HG03565 (cell line): Measurements from ENCODE around the gene MAP2K4.

Source experiments
- ATAC-seq: cut with Tn5 transposase; IDR thresholded peaks from one replicate; pipeline ENCODE4 v1.9.1; 2021; ENCODE audit warnings: mild to moderate bottlenecking, moderate library complexity; ENCODE audit not compliant: unreplicated experiment

MAP2K4 gene

DNA sequence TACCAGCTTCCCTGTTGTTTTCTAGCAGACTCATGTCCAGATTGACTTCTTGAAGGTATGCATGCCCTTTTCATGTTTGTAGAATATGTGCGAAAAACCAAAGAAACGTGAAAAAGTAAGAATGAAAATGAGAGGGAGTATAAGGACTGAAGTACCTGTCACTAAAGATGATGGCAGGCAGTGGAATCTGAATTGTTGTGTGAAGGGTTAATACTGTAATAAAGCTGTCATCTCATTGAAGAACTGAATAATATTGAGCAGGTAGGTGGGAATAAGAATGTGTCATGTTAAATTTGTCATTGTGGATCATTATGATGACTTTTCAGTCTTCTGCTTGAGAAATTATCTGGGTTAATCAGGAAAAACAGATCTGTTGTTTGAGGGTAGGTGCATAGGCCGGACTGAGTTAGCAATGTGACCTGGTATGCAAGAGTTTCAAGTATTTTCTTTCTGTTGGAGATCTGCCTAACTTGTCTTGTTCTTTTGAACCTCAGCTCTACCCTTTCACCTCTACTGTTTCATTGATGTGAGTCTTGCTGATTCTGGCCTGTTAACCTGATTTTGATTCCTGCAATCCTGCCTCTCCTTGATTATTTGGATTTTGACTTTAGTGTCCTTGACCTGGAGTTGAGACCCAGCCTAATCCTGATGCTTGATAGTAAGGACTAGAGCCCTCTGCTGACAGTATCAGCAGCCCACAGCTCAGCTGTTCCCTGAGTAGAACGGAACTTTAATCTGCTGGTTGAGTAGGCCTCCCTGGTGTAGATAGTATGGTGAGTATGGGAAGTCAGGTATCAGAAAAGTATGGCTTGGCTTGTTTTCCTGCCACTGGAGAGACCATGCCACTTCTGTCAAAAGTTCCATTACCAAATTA is 64.6 kb downstream of the MAP2K4 start:
- ATAC-seq: no peak

DNA sequence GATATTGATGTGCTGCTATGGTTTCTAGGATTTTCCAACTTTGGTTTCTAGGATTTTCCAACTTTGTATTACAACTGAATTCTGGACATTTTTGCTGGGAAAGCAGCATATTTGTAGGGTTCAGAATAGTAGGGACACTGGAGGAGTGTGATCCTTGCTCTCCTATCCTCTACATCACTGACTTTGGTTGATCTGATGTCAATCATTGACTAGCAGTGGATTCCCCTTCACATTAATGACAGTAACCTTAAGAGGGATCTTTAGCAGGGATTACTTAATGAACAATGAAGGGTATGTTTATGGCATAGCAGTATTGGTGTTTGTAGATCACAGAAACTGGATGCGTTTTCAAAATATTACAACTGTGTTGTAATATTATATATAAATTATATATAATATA is 67.4 kb downstream of the MAP2K4 start:
- ATAC-seq: no peak

DNA sequence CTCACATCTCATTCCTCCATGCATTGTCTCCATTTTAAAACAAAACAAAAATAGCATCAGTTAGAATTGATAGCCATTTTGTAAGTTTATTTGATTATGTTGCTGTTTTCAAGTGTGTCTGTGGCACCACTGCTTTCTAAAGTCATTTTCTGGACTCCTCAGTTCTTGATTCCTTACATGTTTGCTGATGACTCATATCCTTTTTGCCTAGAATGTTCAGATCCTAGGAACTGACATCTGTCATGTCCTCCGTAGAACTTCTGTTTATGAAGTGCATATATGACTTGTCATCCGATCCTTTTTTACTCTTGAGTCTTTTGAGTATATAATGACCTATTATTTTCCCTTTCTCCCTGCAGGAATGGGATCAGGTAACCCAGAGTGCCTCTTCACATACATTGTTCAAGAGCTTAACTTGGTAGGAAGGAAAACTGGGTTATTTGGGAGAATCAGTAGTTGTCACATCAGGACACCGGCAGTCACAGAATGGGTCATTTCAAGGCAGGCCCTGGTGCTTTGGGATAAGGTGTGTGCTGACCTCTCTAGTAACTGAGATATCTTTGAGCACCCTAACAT is 69.2 kb downstream of the MAP2K4 start:
- no peak for ATAC-seq

DNA sequence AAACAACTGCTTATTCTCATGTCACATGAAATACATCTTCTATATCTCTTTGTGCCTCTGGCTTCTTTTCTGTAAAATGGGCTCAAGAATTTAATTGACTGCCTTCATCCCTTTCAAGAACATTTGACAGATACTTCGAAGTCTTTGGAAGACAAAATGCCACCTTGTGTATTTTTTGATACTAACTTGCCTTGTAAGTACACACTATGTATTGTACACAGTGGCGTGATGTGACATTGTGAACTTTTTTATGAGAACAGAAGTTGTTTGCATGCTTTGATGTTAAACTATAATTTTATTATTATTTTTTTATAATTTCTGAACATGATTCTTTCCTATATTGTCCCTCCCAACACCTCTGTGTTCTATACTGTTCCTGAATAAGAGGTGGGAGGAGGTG is 73.7 kb downstream of the MAP2K4 start:
- no peak for ATAC-seq

DNA sequence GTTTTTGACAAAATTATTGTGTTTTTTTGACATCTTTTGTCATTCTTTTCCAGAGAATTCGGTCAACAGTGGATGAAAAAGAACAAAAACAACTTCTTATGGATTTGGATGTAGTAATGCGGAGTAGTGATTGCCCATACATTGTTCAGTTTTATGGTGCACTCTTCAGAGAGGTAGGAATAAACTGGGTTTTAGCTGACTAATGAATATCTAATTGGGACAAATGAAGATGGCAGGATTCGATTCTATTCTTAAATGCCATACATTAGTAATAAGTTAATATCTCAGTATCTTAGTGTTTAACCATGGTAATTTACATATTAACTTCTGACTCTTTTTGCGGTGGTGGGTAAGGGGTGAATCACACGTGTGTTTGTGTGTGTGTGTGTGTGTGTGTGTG is 74.8 kb downstream of the MAP2K4 start:
- ATAC-seq: no peak

DNA sequence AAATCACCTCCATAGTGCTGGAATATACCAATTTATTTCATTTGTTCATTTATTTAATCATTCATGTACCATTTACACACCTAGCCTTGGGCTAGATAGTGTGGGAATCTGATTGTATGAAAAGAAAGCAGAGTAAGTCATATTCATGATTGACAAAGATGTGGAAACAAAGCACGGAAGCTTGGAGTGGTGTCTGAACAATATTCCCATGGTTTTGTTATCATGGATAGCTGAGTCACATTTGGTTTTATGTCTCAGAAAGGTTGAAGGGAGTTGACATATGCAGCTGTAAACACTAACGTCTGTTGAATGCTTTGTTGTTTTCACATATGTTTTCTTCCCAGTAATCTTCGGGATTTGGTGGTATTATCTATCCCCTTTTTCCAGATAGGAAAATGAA is 76.6 kb downstream of the MAP2K4 start:
- no peak for ATAC-seq

DNA sequence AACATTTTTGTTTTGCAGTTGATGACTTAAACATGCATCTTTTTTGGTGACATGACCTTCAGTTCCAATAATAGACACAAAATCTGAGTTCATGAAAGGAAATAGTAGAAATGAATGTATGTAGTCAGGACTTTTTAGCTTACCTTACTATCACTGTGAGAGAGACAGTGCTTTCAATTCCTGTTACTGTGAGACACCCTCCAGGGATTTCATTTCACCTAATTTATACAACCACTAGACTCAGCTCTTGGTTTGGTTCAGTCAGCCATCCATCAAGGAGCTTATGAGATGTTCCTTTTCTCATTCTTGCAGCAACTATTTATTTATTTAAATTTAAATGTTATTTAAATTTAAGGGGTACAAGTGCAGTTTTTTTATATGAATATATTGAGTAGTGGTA is 77.9 kb downstream of the MAP2K4 start:
- ATAC-seq: peak; percentile 97

DNA sequence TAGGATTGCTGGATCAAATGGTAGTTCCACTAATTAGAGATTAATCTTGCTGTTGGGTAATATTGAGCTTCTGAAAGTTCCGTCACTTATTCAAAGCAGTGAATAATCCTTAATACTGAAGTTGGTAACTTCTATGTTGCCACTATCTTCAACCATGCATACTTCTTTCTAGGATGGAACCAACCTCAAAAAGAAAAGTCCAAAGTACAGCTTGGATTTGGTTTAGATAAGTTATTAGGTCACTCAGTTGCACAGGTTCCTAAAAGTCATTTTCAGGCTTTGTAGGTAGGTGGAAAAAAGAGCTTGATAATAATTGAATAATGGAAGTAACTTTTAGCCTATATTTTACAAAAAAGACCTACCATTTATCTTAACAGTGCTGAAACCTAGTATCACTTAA is 78.7 kb downstream of the MAP2K4 start:
- ATAC-seq: no peak

DNA sequence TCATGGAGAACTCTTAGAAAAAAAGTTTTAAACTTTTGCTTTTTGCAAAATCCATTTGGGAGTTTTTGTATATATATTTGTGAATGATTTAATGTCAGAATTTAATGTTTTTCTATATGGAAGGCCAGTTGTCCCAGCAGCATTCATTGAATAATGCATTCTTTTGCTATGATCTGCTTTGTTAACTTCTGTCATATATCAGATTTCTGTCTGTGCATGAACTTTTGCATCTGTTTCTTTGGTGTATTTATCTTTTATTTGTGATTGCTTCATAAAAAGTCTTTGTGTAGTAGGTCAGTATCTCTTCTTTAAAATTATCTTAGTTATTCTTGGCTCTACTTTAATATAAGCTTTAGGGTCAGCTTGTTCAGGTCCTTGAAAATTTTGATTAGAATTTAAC is 84.2 kb downstream of the MAP2K4 start:
- no peak for ATAC-seq

DNA sequence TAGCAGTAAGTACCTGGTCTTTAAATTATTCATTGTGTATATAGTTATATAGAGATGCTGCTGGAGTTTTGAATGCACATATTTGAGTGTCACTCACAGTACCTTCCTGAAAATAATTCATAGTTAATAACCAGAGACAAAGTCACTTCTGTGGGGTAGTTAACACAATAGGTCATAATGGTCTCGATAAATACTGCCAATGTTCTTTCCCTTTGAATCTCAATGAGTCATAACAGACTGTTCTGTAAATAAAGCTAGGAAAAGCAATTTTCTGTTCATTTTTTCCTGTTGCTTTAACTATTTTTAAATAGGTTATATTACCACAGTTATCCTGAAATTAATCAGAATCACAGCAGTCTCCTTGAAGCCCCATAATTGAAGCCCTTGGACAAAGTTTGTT is 87.2 kb downstream of the MAP2K4 start:
- no peak for ATAC-seq

DNA sequence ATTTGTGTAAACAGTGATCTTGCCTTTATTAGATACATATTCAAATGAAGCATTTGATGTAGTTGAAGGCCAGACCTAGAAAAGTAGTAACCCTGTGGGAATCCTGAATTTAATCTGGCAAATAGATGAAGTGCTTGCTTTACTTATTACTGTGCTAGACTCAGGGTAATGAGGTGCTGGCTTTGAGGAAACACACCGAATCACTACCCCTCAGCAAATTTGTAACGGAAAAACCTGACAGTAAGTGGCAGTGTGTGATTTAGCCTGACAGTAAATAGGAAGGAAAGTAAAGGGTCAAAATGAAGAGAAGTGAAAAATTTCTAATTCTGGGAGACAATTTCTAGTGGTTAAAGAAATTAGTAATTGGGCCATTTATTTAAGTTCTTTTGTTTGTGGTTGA is 90.2 kb downstream of the MAP2K4 start:
- ATAC-seq: no peak

DNA sequence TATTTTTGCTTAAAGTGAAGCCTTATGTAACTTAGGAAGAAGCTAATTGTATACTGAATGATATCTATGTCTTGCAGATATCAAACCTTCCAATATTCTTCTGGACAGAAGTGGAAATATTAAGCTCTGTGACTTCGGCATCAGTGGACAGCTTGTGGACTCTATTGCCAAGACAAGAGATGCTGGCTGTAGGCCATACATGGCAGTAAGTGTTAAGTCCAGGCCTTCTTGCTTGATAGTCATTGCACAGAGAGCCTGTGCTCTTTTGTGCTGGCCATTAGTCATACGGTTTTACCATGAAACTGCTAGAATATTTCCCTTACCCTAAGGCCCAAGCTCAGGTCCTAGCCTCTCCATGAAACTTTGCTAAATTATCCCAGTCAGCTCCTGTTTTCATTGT is 92.5 kb downstream of the MAP2K4 start:
- no peak for ATAC-seq

DNA sequence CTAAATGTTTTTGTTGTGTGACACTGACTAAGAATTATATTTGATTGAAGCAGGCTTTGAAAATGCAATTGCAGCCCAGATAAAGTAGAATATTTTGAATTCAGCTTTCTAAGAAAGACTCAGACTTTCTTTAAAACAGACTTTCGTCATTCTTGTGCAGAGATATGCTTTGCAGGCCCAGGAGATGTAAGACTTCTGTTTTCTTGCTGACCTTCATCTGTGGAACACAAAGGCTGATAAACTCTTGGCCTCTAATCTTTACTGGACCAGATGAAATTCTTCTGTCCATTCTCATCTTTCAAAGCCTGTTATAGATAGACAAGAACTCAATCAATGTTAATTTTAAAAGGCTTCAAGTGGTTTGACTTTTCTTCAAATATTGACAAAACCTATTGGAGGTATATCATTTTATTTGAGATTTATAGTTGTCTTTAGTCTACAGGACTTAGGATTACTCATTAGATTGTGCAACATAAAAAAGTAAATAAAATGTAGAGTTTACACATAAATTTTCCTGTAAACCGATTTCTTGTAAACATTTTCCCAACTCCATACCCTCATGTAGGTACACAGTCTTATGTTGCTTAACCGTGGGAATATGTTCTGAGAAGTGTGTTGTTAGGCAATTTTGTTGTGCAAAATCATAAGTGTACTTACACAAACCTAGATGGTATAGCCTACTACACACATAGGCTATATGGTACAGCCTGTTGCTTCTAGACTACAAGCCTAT is 94.2 kb downstream of the MAP2K4 start:
- ATAC-seq: no peak

DNA sequence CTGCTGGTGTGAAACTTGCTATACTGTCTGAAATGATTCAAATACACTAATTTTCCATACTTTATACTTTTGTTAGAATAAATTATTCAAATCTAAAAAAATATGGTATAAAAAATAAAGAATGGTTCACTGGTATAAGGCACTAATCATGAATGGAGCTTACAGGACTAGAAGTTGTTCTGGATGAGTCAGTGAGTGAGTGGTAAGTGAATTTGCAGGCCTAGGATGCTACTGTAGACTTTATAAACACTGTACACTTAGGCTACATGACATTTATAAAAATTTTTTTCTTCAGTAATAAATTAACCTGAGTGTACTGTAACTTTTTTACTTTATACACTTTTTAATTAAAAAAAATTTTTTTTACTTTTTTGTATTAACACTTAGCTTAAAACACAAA is 95.5 kb downstream of the MAP2K4 start:
- ATAC-seq: no peak

DNA sequence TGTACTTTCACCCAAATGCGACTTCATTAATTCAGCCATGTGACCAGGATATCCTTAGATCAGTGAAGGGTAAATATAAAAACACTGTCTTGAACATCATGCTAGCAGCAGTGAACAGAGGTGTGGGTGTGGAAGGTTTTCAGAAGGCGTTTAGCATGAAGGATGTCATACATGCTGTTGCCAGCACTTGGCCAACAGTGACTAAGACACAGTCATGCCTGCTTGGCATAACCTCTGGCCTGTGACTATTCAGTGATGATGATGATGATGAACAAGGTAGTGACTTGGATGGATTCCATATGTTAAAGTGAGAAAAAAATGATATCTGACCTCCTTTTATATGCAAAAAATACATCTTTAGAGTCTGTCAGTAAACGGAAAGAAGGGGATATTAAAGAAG is 97.9 kb downstream of the MAP2K4 start:
- no peak for ATAC-seq

DNA sequence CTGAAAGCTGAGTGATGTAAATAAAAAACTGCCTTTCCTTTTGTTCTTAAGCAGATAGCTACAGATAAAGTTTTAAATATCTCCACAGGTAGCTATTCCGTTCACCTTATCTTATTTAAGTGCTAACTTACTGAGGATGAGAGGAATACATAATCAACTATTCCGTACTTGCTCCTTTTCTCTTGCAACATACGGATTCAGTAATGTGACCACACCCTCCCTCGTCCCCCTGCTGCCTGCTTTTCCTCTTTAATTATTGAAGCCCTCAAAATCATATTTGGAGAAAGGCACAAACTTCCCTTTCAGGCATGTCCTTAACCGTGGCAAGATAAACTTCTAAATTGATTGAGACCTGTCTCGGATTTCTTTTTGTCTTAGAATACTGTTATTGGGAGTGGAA is 101.4 kb downstream of the MAP2K4 start:
- no peak for ATAC-seq

DNA sequence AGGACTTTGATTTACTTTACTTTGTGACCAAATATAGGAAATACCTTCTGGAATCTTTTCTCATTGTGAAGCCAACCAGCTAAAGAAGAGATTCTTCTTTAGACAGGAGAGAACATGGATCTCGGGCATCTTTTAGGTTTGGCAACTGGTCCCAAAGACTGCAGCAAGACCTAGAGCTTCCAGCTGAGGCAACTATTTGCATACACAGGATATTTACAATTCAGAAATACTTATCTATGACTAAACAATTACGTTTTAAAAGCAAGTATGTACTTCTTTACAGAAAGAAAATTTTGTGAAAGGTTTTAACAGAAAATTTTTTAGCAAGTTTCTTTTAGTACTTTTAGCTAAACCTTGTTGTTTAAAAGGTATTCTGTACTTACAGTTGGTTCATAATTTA is 106.5 kb downstream of the MAP2K4 start:
- no peak for ATAC-seq

DNA sequence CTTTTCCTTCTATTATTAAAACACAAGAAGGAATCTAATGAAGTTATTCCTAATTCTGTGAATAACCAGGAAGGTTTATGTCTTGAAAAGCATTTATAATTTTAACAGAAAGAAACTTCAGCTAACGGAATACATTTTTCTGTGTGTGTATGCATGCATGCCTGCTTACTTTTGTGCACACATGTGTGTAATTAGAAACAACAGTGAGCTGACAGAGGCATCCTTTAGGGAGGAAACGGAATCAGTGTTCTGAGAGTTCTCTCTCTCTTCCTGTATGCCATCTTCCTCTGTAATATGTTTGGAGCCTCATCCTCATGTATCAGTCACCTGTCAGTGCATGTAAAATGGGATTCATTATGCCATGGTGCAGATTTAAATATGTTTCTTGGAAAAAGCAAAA is 107.0 kb downstream of the MAP2K4 start:
- no peak for ATAC-seq

DNA sequence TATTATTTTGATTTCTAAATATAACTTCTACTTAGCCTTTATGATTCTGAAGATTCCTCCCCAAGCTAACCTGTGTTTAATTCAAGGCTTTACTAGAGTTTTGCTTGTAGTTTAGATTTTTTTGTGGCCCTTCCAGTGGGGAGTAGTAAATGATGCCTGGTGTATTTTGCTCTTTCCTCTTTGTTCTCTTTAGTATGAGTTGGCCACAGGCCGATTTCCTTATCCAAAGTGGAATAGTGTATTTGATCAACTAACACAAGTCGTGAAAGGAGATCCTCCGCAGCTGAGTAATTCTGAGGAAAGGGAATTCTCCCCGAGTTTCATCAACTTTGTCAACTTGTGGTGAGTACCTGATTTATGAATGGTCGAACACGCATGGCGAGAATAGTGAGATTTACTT is 108.3 kb downstream of the MAP2K4 start:
- ATAC-seq: no peak

DNA sequence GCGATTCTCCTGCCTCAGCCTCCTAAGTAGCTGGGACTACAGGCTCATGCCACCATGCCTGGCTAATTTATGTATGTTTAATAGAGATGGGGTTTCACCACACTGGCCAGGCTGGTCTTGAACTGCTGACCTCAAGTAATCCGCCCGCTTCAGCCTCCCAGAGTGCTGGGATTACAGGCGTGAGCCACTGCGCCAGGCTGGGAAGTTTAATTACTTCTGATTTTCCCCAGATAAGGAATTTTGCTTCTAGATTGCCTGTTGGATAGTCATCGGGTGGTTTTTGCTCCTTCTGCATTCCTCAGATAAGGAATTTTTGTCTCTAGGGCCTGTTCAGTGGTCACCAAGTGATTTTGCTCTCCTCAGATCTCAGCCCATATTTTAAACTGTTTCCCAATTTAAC is 112.5 kb downstream of the MAP2K4 start:
- no peak for ATAC-seq

DNA sequence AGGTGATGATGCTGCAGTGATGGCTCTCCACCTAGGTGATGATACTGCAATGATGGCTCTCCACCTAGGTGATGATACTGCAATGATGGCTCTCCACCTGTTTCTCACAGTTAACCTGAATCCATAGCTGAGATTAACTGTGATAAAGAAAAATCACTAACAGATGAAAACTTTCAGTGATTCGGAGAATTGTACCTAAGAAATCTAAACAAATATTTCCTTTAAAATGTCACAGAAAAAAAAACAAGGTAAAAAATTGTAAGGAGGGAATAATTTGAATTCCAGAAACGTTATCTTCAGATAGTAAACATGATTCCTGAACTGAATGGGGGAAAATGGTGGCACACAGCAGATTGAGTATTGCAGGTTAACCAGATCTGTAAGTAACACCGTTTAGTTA is 113.4 kb downstream of the MAP2K4 start:
- no peak for ATAC-seq

DNA sequence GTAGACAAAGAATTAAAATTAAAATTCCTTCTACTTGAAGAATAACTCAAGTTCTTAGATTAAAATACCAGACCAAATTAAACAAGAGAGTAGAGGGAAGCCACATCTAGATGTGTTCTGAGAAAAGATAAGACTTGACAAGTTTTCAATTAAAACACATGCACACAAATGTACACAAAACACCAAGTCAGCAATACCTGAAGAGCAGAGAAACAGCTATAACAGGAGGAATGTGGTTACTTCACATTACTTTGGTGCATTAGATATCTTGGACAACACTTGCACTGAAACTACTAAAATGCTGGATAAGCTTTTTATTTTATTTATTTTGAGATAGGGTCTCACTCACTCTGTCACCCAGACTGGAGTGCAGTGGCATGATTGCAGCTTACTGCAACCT is 113.9 kb downstream of the MAP2K4 start:
- ATAC-seq: no peak
